Mesodermal cell (in vitro differentiated cells): Measurements from ENCODE around the gene ZSCAN10. TPM values are rescaled to one million over a fixed set of nuclear protein-coding genes. Genes with fewer than 3 reads are reported as not detected.

Experiments used
- H3K27ac ChIP-seq: 2 replicates; pipeline ENCODE4 v1.7.0; 2013; ENCODE audit warnings: mild to moderate bottlenecking, low read depth, low read length, moderate library complexity; ENCODE audit not compliant: severe bottlenecking
- H3K36me3 ChIP-seq: 2 replicates; pipeline ENCODE4 v1.7.1; 2013; ENCODE audit warnings: mild to moderate bottlenecking, low read length, moderate library complexity; ENCODE audit not compliant: control insufficient read depth, insufficient read depth
- H3K4me1 ChIP-seq: one replicate; pipeline ENCODE4 v1.7.1; 2013; ENCODE audit warnings: mild to moderate bottlenecking, low read length; ENCODE audit not compliant: insufficient read depth, control insufficient read depth, poor library complexity, severe bottlenecking
- H3K4me3 ChIP-seq: 2 replicates; pipeline ENCODE4 v1.7.0; 2013; ENCODE audit warnings: low read length, control low read depth, mild to moderate bottlenecking; ENCODE audit not compliant: insufficient read depth, poor library complexity, severe bottlenecking; ENCODE audit errors: extremely low read depth
- H3K9me3 ChIP-seq: 2 replicates; pipeline ENCODE4 v1.7.1; 2013; ENCODE audit warnings: mild to moderate bottlenecking, low read length, moderate library complexity; ENCODE audit not compliant: control insufficient read depth
- WGBS, 2 experiments: methylation state at CpG; one replicate each; pipeline ENCODE4 v1.1.5; 2013; ENCODE audit warnings: missing lambda C conversion rate in 2 of 2; ENCODE audit not compliant: insufficient coverage in 2 of 2; 5-methylcytosine and 5-hydroxymethylcytosine counted together
- polyA plus RNA-seq, 2 experiments: library from polyadenylated mRNA; stranded (reverse); fragments of 50-300 nt; gene quantifications; one replicate each; pipeline ENCODE4 v1.2.3, GENCODE V29; 2013

ZSCAN10 gene
- 1.2 TPM for polyA plus RNA-seq (2013, experiment 1 of 2)
- polyA plus RNA-seq (2013, experiment 2 of 2), result 0.66 TPM

DNA sequence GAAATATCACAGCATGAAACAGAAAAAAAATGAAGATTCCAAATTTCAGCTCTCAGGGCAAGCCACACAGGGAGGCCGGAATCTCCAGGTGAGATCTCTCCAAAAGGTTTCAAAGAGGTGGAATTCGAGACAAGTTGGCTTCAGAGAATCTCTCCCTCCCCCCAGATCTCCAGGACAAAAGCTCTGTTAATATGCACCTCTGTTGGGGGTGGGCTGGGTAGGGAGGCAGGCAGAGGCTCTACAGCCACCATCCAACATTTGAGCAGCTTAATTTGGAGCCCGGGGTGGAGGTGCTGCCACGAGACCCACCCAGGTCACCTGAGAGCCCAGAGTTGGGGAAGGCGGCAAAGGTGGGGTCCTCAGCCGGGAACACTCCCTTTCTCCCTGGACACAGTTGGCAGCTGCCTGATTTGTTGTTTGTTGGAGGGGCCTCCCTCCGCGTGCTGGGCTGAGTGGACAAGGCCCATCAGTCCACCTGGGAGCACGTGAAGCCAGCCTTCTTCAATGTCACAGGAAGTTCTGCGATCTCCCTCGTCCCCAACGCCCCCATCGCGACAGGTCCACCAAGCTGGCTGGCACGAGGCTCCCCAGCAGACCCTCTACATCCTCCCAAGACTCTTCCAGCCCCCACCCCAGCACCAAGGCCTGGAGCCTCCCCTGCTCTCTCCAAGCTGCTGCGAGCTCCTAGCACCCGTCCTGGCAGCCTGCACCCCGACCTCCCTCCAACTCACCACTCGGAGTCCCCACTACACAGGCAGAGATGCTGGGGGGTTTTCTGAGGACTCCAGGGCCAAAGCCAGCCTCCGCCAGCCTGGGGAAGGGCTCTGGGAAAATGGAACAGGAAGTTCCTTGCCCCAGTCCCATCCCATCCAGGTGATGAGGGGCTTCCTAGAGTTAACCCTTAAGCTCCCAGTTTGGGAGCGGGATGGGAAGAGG is at the start of gene ZSCAN10:
Gene ZSCAN10, minus strand, starts transcription at position 836 of the 936 bp plus-strand sequence. CDS start 6,357 bp downstream, outside the sequence.
- 10 to 20% methylated on average over 10 to 16 of the region's 21 CpGs for WGBS, 2 experiments
- Histone ChIP-seq H3K36me3 (no peaks in the 10 kb centered on the region), H3K9me3 (no peaks in the 10 kb centered on the region), H3K27ac (no peak within 1 kb of the TSS), H3K4me1 (peaks cover 5% of the 10 kb centered on the region), H3K4me3 (peak within 1 kb of the TSS; percentile 24)

DNA sequence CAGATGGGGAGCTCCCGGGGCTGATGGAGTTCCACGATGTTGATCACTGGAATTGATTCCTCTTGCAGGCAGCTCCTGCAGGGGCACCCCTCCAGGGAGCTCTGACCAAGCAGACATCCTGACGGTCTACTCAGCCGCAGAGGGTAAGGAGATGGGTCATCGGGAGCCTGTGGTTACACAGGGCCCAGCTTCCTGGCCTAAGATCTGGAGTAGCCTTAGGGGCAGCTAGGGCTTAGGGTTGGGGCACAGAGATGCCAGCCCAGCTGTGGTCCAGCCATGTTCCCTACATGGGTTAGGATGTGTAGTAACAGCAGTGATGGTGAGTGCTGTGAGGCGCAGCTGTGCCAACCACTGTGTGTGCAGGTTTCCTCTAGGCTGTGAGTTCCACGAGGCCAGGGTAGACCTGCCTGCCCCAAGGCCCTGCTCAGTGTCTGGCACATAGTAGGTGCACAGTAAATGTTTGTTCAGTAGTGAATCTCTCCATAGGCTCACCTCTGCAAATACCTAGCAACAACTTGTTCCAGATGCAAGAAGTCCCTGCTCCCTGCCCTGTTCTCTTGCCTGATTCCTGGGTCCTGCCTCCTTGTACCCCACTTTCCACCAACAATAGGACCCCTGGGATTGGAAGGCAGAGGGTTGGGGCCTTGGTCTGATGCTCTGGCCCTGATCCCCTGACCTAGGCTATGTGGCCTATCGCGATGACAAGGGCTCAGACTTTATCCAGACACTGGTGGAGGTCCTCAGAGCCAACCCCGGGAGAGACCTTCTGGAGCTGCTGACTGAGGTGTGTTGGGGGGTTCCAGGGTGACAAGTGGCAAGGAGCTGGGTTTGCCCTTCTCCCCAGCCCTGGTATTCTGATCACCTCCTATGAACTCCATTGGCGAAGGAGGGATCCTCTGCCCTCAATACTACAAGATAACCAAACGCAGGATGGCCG is 49.4 kb upstream of the ZSCAN10 start:
- 95% methylated on average over 10 to 12 of the region's 13 CpGs for WGBS, 2 experiments
- Histone ChIP-seq H3K27ac (no peak overlapping the region), H3K4me3 (no peak overlapping the region), H3K36me3 (no peaks in the 10 kb centered on the region), H3K4me1 (peaks cover 4% of the 10 kb centered on the region), H3K9me3 (no peaks in the 10 kb centered on the region)

DNA sequence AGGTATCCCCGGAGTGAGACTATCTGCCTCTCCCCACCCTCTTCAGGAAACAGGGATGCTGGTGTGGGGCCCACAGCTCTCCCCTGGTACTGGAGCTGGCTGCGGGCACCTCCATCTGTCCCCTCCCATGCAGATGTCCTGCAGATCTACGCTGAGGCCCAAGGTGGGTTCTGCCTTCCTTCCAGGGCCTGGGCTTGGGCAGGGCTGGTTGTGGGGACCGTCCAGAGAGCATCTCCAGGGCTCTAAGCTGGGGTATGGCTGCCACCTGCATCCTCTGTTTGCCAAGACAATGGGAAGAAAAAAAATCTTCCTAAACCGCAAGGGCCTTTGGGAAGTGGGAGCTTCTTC is 48.6 kb upstream of the ZSCAN10 start:
- 89 to 95% methylated on average over 5 of the region's 5 CpGs for WGBS, 2 experiments
- peaks cover 4% of the 10 kb centered on the region for H3K4me1 ChIP-seq
- no peaks in the 10 kb centered on the region for H3K36me3 ChIP-seq
- H3K27ac ChIP-seq, result no peak overlapping the region
- H3K4me3 ChIP-seq, result no peak overlapping the region
- no peaks in the 10 kb centered on the region for H3K9me3 ChIP-seq

DNA sequence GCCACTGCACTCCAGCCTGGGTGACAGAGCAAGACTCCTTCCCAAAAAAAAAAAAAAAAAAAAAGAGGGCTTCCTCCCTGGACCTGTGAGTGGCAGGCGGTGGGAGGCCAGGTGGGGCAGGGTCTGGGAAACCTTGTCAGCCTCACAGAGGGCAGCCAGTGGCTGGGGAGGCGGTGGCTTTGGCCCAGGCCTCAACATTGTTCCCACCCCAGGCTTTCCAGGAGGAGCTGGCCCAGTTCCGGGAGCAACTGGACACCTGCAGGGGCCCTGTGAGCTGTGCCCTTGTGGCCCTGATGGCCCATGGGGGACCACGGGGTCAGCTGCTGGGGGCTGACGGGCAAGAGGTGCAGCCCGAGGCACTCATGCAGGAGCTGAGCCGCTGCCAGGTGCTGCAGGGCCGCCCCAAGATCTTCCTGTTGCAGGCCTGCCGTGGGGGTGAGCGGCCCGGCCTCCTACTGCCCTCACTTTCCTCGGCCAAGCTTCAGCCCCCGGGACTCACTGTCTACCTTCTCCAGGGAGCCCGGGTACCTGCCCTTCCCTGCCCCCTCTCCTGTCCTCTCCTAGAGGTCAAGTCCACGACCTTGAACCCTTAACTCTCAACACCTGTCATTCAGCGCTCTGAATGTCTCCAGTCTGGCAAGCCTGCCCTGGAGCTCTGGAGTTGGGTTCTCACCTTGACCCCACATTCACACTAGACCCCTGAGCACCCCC is 48.1 kb upstream of the ZSCAN10 start:
- no peak overlapping the region for H3K27ac ChIP-seq
- H3K4me3 ChIP-seq, result no peak overlapping the region
- WGBS, 2 experiments, result 87 to 94% methylated on average over 13 to 15 of the region's 16 CpGs
- no peaks in the 10 kb centered on the region for H3K9me3 ChIP-seq
- peaks cover 4% of the 10 kb centered on the region for H3K4me1 ChIP-seq
- H3K36me3 ChIP-seq, result no peaks in the 10 kb centered on the region

DNA sequence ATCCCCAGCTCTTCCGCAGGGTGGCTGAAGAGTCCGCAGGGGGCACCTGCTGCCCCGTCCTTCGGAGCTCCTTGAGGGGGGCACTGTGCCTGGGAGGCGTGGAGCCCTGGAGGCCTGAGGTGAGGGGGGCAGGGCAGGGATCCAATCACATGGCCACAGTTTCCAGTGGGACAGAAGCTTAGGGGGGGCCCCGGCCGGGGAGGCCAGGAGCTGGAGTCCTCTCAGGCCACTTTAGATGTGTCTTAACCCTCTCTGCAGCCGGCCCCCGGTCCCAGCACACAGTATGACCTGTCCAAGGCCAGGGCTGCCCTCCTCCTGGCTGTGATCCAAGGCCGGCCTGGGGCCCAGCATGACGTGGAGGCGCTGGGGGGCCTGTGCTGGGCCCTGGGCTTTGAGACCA is 46.6 kb upstream of the ZSCAN10 start:
- no peak overlapping the region for H3K4me3 ChIP-seq

DNA sequence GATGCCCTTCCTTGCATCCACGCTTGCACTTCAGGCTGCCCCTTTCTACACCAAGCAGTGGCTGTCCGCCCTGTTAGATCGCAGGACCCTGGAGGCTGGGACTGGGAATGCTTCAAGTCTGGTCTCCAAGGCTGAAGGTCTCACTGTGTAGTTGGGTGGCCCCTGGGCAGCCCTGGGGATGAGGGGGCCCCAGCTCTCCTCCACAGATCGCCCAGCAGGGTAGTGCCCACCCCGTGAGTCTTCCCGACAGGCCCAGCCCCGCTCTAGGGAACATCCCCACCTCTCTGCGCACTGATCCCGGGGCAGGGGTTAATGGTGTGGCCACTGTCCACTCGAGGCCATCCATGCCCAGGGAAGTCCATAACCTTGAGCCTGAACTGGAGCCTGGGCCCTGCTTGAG is 46.1 kb upstream of the ZSCAN10 start:
- Histone ChIP-seq H3K9me3 (no peaks in the 10 kb centered on the region), H3K27ac (no peak overlapping the region), H3K4me1 (peaks cover 5% of the 10 kb centered on the region), H3K36me3 (peaks cover 18% of the 10 kb centered on the region), H3K4me3 (no peak overlapping the region)
- 86 to 89% methylated on average over 8 to 10 of the region's 10 CpGs for WGBS, 2 experiments

More for the DNA sequence above, 46.6 kb upstream of the ZSCAN10 start:
- Histone ChIP-seq H3K9me3 (no peaks in the 10 kb centered on the region), H3K36me3 (peaks cover 13% of the 10 kb centered on the region), H3K4me1 (peaks cover 4% of the 10 kb centered on the region), H3K27ac (no peak overlapping the region)
- WGBS, 2 experiments, result 90 to 94% methylated on average over 10 to 12 of the region's 12 CpGs

DNA sequence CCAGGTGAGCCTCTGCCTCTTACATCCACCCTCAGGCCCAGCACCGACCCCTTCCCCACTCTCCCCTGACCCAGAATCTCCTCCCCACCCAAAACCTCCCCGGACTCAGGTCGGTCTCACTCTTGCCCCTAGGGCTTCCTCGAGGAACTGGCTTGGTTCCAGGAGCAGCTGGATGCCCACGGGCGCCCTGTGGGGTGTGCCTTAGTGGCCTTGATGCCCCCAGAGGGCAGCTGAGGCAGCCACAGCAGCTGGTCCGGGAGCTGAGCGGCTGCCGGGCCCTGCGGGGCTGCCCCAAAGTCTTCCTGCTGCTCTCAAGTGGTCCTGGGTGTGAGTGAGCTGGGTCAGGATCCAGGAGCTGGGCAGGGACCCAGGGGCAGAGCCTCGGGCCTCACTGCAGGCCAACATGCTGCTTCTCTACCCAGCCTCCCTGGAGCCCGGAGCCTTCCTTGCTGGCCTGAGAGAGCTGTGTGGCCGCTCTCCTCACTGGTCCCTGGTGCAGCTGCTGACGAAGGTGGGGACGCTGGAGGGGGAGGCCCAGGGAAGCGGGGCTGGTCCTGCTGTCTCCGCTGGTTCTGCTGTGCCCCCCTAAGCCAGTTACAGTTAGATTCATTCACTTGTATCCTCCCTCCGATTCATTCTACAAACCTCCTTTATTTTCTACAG is 45.4 kb upstream of the ZSCAN10 start:
- Histone ChIP-seq H3K4me1 (peaks cover 11% of the 10 kb centered on the region), H3K4me3 (no peak overlapping the region), H3K27ac (no peak overlapping the region), H3K36me3 (peaks cover 21% of the 10 kb centered on the region), H3K9me3 (no peaks in the 10 kb centered on the region)
- 84 to 87% methylated on average over 11 to 15 of the region's 18 CpGs for WGBS, 2 experiments

DNA sequence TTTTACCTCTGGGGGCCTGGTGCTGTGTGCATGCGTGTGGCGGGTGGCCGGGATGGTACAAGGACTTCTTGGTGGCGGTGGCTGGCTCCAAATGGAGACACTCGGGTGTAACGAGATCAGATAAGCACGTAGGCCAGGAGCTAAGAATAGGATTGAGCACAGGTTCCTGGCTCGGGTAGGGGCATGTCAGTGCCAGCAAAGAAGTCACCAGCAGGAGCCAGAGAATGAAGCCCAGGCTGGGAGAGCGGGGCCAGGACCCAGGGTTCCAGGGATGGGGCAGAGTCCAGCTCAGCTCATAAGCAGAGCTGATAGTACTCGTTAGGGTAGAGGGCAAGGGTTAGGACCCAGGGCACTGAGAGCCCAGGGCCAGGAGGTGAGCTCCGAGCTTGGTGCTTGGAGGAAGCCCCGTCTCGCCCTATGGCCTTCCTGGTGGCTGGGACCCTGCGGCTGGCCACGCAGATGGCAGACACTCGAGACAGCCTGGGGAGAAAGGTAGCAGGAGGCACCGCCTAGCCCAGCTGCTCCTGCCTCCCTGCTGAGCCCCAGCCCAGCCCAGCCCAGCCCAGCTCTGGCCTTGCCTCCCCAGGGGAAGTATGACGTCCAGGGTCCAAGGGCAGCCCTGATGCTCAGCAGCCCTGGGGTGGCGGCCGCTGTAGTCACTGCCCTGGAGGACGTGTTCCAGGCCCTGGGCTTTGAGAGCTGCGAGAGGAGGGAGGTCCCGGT is 44.7 kb upstream of the ZSCAN10 start:
- peaks cover 13% of the 10 kb centered on the region for H3K4me1 ChIP-seq
- WGBS, 2 experiments, result 89 to 90% methylated on average over 20 to 22 of the region's 23 CpGs
- no peak overlapping the region for H3K4me3 ChIP-seq
- H3K27ac ChIP-seq, result no peak overlapping the region
- H3K9me3 ChIP-seq, result no peaks in the 10 kb centered on the region
- H3K36me3 ChIP-seq, result peaks cover 22% of the 10 kb centered on the region

DNA sequence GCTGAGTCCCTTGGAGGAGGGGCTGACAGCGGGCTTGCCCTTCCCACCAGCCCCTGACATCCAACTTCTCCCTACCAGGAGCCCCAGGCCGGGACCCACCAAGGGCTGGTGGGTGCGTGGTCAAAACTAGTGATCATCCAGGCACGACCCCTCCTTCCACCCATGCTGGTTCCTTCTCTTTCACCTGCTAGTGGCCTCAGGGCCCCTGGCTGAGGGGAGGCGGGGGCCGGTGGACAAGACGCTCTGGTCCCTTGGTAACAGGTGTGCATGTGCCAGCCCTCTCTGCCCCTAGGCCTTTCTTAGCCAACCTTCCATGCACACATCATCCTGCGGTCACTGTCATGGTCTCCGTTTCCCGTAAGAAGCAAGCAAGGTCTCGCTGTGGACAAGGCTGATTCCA is 44.1 kb upstream of the ZSCAN10 start:
- Histone ChIP-seq H3K9me3 (no peaks in the 10 kb centered on the region), H3K36me3 (peaks cover 27% of the 10 kb centered on the region), H3K4me3 (no peak overlapping the region), H3K4me1 (peaks cover 16% of the 10 kb centered on the region), H3K27ac (no peak overlapping the region)
- 93 to 97% methylated on average over 10 of the region's 11 CpGs for WGBS, 2 experiments
